BE2C (cell line): ENCODE measurements around the gene BCORL1.
A peak's percentile ranks its signal among the peaks of the same experiment; 100 is the strongest.

ENCODE experiments used
- DNase-seq: peaks from one replicate; pipeline ENCODE4 v3.0.0-alpha.2; 2020
- H3K27me3 ChIP-seq: fragments of 250-450 bp; sonication (Bioruptor Pico); 2 replicates; pipeline ENCODE4 v1.5.1; 2020; ENCODE audit warnings: mild to moderate bottlenecking
- H3K36me3 ChIP-seq: fragments of 250-450 bp; sonication (Bioruptor Pico); 2 replicates; pipeline ENCODE4 v1.5.1; 2020; ENCODE audit warnings: mild to moderate bottlenecking
- H3K4me1 ChIP-seq: fragments of 250-450 bp; sonication (Bioruptor Pico); 2 replicates; pipeline ENCODE4 v1.5.1; 2020
- H3K4me3 ChIP-seq: 2 replicates; pipeline ENCODE4 v1.5.1; 2011; ENCODE audit warnings: low read depth, low read length
- H3K9me3 ChIP-seq: fragments of 250-450 bp; sonication (Bioruptor Pico); 2 replicates; pipeline ENCODE4 v1.5.1; 2020
- TF ChIP-seq, protein P1 (sequence below): IDR thresholded peaks from 2 replicates; pipeline ENCODE4 v1.5.1; 2012; ENCODE audit warnings: mild to moderate bottlenecking, low read depth, low read length

Gene BCORL1

DNA sequence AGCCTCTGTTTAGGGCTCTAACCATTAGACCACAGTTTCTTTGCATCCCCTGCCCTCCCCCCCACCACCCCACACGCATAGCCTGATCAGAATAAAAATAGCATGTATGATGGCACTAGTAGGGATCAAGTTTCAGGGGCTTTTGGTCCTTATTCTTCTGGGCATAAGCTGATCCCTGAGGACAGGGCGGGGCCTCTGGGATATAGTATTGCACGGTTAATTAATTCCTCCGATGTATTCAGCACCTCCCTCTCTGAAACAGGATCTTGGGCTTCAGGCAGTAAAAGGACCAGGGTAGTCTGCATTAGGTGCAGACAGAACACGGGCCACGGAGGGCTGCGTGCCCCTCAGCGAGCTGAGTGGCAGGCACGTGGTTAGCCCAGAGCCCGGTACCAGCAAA, 70.8 kb downstream of the BCORL1 start:
- no peak overlapping the region for H3K4me3 ChIP-seq
- H3K4me1 ChIP-seq: no peaks in the 10 kb centered on the region
- H3K36me3 ChIP-seq: no peaks in the 10 kb centered on the region
- no peaks in the 10 kb centered on the region for H3K27me3 ChIP-seq
- no peaks in the 10 kb centered on the region for H3K9me3 ChIP-seq
- DNase-seq: no peak
- TF ChIP-seq, protein P1, sequence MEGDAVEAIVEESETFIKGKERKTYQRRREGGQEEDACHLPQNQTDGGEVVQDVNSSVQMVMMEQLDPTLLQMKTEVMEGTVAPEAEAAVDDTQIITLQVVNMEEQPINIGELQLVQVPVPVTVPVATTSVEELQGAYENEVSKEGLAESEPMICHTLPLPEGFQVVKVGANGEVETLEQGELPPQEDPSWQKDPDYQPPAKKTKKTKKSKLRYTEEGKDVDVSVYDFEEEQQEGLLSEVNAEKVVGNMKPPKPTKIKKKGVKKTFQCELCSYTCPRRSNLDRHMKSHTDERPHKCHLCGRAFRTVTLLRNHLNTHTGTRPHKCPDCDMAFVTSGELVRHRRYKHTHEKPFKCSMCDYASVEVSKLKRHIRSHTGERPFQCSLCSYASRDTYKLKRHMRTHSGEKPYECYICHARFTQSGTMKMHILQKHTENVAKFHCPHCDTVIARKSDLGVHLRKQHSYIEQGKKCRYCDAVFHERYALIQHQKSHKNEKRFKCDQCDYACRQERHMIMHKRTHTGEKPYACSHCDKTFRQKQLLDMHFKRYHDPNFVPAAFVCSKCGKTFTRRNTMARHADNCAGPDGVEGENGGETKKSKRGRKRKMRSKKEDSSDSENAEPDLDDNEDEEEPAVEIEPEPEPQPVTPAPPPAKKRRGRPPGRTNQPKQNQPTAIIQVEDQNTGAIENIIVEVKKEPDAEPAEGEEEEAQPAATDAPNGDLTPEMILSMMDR: no peak

DNA sequence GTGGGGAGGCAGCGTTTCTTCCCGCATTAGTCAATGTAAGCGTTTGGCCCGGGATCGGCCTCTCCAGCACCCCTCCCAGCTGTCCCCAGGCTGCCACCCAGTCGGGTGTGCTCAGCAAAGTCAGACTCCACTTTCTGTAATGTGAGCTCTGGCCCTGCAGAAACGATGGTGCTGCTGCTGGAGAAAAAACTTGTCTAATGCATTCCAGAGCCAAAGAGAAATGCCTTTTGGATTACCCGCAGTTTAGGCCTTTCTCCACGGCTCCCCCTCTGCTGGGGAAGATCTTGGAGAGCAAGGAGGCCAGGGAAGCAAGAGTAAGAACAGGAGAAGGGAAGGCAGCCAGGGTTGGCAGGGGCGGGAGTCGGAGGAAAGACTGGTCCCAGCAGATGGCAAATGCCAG, 72.7 kb downstream of the BCORL1 start:
- no peaks in the 10 kb centered on the region for H3K36me3 ChIP-seq
- no peaks in the 10 kb centered on the region for H3K4me1 ChIP-seq

DNA sequence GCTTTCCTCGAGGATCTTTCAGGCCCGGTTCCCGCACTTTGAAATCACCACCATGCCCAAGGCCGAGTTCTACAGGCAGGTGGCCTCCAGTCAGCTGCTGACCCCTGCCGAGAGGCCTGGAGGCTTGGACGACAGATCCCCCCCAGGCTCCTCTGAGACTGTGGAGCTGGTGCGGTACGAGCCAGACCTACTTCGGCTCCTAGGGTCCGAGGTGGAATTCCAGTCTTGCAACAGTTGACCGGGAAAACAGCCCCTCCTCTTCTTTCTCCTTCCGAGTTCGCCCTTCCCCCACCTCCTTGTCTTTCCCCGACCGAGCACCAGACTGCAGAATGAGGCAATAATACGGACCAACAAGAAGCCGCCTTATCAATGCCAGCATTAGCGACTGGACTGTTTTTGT, 73.5 kb downstream of the BCORL1 start:
- no peaks in the 10 kb centered on the region for H3K36me3 ChIP-seq
- no peaks in the 10 kb centered on the region for H3K9me3 ChIP-seq
- no peak for DNase-seq
- no peaks in the 10 kb centered on the region for H3K27me3 ChIP-seq
- H3K4me3 ChIP-seq: no peak overlapping the region
- TF ChIP-seq, protein P1: no peak
- no peaks in the 10 kb centered on the region for H3K4me1 ChIP-seq

More for the DNA sequence above, 72.7 kb downstream of the BCORL1 start:
- H3K27me3 ChIP-seq: no peaks in the 10 kb centered on the region
- no peak for DNase-seq
- TF ChIP-seq, protein P1: no peak
- H3K9me3 ChIP-seq: no peaks in the 10 kb centered on the region
- H3K4me3 ChIP-seq: no peak overlapping the region

DNA sequence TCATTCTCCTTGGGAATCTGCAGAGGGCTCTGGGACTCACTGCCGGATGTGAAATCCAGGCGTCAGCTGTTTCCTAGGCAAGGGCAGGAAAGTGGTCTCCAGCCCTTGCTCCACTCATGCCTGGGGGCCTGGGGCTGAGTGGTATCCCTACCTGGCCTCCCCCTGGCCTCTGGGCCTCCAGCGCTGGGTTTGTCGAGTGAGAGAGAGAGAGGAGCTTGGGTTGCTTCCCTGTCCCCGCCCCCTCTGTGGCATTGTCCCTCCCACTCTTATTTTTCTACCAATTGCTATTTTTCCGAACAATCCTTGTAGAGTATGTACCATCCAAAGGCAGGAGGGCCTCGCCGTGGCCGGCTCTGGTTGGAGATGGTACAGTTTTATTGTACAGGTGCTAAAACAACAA, 74.8 kb downstream of the BCORL1 start:
- Histone ChIP-seq H3K9me3 (no peaks in the 10 kb centered on the region), H3K4me1 (no peaks in the 10 kb centered on the region), H3K27me3 (no peaks in the 10 kb centered on the region), H3K4me3 (no peak overlapping the region), H3K36me3 (no peaks in the 10 kb centered on the region)
- no peak for DNase-seq
- TF ChIP-seq, protein P1: no peak

DNA sequence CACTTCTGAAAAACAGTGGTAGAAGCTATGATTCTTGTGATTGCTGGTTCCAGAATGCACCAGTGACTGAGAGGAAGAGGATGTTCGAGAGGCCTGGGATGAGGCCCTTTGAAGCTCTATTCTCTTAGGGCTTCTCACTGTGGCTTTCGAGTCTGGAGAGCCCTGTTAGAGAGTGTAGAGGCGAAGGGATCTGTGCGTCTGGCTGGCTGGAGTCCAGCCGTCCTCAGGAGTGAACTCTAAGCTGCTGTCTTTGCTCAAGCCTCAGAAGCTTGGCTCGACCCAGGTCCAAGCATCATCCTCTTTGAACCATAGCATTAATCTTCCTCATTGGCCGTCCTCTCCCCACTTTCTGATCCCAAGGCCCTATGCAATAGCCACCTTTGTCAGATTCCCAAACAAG, 76.2 kb downstream of the BCORL1 start:
- no peaks in the 10 kb centered on the region for H3K36me3 ChIP-seq
- H3K27me3 ChIP-seq: no peaks in the 10 kb centered on the region
- TF ChIP-seq, protein P1: no peak
- no peak overlapping the region for H3K4me3 ChIP-seq
- no peak for DNase-seq
- no peaks in the 10 kb centered on the region for H3K9me3 ChIP-seq
- H3K4me1 ChIP-seq: no peaks in the 10 kb centered on the region

DNA sequence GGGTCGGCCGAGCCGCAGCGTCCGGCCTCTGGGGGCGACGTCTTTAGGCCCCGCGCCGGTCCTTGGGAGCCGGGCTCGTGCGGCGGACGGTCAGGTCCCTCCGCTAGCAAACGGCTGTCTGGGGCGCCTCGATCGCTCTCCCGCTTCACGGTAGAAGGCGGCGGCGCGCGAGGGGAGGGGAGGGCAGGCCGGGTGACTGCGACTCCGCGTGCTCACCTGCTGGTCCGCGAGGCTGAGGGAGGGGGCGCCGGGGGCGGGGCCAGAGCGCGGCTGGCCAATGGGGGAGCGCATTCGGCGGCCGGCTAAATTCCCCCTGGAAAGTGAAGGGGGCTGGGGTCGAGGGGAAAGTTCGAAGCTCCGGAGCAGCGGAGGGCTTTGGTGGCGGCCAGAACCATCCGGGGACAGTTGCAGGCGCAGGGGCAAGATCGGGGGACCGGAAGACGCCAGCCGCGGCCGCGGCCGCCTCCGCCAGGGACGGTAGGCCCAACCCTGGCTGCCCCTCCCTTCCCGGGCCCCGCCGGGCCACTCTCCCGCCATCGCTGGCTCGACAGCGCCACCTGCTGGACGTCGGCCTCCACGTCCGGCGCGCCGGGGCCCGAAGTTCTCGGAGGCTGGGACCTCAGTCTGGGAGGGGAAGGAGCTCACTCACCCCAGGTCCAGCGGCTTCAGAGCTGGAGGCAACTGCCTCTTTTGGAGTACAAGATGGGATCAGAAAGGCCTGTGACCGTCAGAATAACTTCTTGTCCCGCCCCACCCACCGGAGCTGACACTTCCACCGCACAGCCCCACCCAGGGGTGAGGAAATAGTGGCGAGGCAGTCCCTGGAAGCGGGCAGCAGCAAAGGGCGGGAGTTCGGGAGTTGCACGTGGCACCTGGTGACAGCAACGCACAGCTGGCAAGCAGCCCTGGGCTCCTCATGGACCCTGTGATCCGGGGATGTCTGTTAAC, 78.0 kb downstream of the BCORL1 start:
- DNase-seq: peak; percentile 84
- Histone ChIP-seq H3K36me3 (no peaks in the 10 kb centered on the region), H3K4me3 (peak overlapping the region; percentile 49), H3K9me3 (no peaks in the 10 kb centered on the region), H3K4me1 (no peaks in the 10 kb centered on the region), H3K27me3 (no peaks in the 10 kb centered on the region)
- TF ChIP-seq, protein P1: peak; percentile 58
